Coronary artery (tissue), 2 donors: Measurements from ENCODE around the gene NTNG1.

Experiments
- DNase-seq: peaks from one replicate; pipeline ENCODE4 v3.0.0-alpha.2; 2017; ENCODE audit warnings: low spot score
- H3K27ac ChIP-seq, 2 donors: fragments of 200-600 bp; sonication (generic); one replicate each; pipeline ENCODE4 v1.5.1; 2016 to 2019
- H3K4me3 ChIP-seq: fragments of 200-600 bp; sonication (generic); 2 replicates; pipeline ENCODE4 v1.5.1; 2016; ENCODE audit warnings: mild to moderate bottlenecking, moderate library complexity
- TF ChIP-seq, protein P1 (sequence below): fragments of 200-600 bp; sonication (generic); IDR thresholded peaks from one replicate; pipeline ENCODE4 v1.5.1; 2019; ENCODE audit warnings: antibody characterized with exemption

NTNG1 gene

GRCh38 chr1:107434361-107434693 lies 293.5 kb downstream of the NTNG1 start:
- no peak for DNase-seq
- Histone ChIP-seq H3K4me3 (no peak overlapping the region), H3K27ac (no peak overlapping the region)
- TF ChIP-seq, protein P1, sequence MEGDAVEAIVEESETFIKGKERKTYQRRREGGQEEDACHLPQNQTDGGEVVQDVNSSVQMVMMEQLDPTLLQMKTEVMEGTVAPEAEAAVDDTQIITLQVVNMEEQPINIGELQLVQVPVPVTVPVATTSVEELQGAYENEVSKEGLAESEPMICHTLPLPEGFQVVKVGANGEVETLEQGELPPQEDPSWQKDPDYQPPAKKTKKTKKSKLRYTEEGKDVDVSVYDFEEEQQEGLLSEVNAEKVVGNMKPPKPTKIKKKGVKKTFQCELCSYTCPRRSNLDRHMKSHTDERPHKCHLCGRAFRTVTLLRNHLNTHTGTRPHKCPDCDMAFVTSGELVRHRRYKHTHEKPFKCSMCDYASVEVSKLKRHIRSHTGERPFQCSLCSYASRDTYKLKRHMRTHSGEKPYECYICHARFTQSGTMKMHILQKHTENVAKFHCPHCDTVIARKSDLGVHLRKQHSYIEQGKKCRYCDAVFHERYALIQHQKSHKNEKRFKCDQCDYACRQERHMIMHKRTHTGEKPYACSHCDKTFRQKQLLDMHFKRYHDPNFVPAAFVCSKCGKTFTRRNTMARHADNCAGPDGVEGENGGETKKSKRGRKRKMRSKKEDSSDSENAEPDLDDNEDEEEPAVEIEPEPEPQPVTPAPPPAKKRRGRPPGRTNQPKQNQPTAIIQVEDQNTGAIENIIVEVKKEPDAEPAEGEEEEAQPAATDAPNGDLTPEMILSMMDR, result no peak

DNA sequence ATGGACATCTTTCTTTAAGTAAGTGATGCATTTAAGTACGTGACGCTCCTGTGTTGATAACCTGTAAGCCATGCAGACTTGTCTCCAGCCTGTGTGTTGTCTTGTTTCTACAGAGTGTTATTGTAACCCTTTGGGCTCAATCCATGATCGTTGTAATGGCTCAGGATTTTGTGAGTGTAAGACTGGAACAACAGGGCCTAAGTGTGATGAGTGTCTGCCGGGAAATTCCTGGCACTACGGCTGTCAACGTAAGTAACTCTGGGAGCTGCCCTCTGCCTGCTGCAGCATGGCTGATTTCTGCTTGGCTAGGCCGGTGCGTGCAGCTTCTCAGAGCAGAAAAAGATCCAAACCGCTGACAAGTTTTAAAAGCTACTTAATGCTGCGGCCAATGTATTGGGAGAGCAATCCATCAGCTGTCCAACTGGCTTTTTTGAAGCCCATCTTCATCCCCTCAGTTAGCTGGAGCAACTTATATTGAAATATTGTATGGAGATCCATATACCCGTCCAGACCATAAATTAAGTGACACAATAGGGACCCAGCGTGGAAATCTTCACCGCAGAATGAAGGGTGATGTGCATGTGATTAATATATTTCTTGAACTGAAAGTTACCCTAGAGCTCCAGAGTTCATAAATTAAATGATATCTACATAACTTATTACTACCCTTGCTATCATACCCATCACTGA lies 295.9 kb downstream of the NTNG1 start:
- DNase-seq, result no peak
- TF ChIP-seq, protein P1, result no peak
- H3K27ac ChIP-seq, result no peak overlapping the region
- no peak overlapping the region for H3K4me3 ChIP-seq

DNA sequence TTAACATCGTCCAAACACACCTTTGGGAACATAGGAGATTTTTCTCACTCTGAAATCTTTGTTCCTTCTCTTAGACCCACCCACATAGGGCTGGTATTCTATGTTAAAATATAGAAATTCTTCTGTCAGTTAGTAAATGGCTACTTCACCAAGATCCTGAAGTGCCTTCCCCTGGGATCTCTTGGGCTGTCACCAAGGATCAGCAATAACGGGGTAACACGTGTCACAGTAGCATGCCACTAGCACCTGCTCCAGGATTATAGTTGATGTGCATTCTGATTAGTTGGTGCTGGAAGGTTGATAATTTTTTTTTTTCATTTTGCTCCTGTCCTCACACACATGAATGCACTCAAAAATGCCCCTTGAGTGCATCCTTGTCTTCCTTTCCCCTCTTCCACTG lies 298.7 kb downstream of the NTNG1 start:
- no peak for DNase-seq
- TF ChIP-seq, protein P1, result no peak
- no peak overlapping the region for H3K27ac ChIP-seq

DNA sequence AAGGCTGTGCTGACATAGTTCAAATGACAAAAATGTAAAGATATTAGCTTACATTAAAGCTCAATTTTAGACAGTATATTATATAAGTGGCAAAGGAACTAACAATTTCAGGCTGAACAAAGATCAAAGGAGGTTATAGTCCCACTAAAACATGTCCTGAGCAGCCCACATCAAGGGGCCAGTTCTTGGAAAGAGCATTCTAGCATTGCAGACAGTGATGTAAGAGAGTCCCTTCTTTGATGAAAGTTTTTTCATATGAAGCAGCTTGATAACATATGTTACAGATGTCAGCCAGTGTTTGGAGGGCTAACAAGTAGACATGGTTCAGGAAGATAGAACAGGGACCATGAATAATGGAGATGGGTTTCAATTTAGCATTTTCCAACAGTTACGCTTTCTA lies 301.7 kb downstream of the NTNG1 start:
- TF ChIP-seq, protein P1, result no peak
- no peak overlapping the region for H3K4me3 ChIP-seq
- DNase-seq, result no peak
- H3K27ac ChIP-seq, result no peak overlapping the region

More for the DNA sequence above, 298.7 kb downstream of the NTNG1 start:
- no peak overlapping the region for H3K4me3 ChIP-seq

- TF ChIP-seq, protein P1, result no peak
- no peak overlapping the region for H3K4me3 ChIP-seq
- DNase-seq, result no peak
- H3K27ac ChIP-seq, result no peak overlapping the region
Measured at GRCh38 chr1:107443027-107443426, 302.2 kb downstream of the NTNG1 start.

- no peak for DNase-seq
- TF ChIP-seq, protein P1, result no peak
Measured at GRCh38 chr1:107443860-107444259, 303.0 kb downstream of the NTNG1 start.

DNA sequence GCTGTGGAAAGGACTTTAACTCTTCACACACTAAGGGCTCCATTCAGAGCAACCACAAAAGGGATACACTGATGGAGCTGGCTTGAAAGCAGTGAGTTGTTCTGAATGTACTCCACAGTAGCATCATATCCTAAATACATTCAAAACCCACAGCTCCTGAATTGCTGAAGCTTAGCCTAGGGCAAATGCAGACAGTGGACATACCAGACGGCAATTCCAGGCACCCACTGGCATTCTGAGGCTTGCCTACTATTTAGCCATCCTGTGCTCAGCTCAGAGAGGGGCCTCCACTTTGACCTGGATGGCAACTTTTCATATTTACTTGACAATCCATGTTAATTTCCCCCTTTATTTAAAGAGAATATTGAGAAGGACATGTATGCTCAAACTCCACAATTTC lies 303.5 kb downstream of the NTNG1 start:
- Histone ChIP-seq H3K4me3 (no peak overlapping the region), H3K27ac (no peak overlapping the region)
- TF ChIP-seq, protein P1, result no peak
- no peak for DNase-seq

More at GRCh38 chr1:107443860-107444259, 303.0 kb downstream of the NTNG1 start:
- Histone ChIP-seq H3K4me3 (no peak overlapping the region), H3K27ac (no peak overlapping the region)
